OCI-LY3 (cell line): ENCODE results near the gene CNGB1.

Experiments used
- H2AFZ ChIP-seq: fragments of 200-600, 300-600 bp; shearing (Covaris generic); 2 replicates; pipeline ENCODE4 v1.6.0; 2014; ENCODE audit warnings: antibody characterized with exemption, low read depth, low read length
- H3K27ac ChIP-seq: fragments of 200-600, 300-600 bp; sonication (generic); 2 replicates; pipeline ENCODE4 v1.5.1; 2014; ENCODE audit warnings: mild to moderate bottlenecking, low read length, moderate library complexity, mixed read lengths
- H3K27me3 ChIP-seq: fragments of 200-600, 300-600 bp; sonication (generic); 2 replicates; pipeline ENCODE4 v1.6.1; 2014; ENCODE audit warnings: low read depth, low read length, mixed read lengths
- H3K36me3 ChIP-seq: fragments of 200-600, 300-600 bp; sonication (generic); replicated peaks from 2 replicates; pipeline ENCODE3; 2014; ENCODE audit warnings: low read depth, low read length, mixed read lengths
- H3K4me1 ChIP-seq: fragments of 300-600, 200-600 bp; sonication (generic); 2 replicates; pipeline ENCODE4 v1.6.1; 2014; ENCODE audit warnings: low read length, mixed read lengths
- H3K4me2 ChIP-seq: fragments of 200-600, 300-600 bp; sonication (generic); 2 replicates; pipeline ENCODE4 v1.6.1; 2014; ENCODE audit warnings: low read length, mixed read lengths
- H3K4me3 ChIP-seq: fragments of 300-600, 200-600 bp; sonication (generic); 2 replicates; pipeline ENCODE4 v1.5.1; 2014; ENCODE audit warnings: antibody characterized with exemption, mild to moderate bottlenecking, low read length, moderate library complexity
- H3K79me2 ChIP-seq: fragments of 300-600, 200-600 bp; shearing (Covaris generic); 2 replicates; pipeline ENCODE4 v1.6.1; 2014; ENCODE audit warnings: mild to moderate bottlenecking, low read length, mixed read lengths
- H3K9ac ChIP-seq: fragments of 300-600, 200-600 bp; shearing (Covaris generic); 2 replicates; pipeline ENCODE4 v1.6.0; 2014; ENCODE audit warnings: mild to moderate bottlenecking, low read length, moderate library complexity
- H3K9me3 ChIP-seq: fragments of 200-600, 300-600 bp; shearing (Covaris generic); 2 replicates; pipeline ENCODE4 v1.6.1; 2014; ENCODE audit warnings: low read length, mixed read lengths; ENCODE audit not compliant: insufficient read depth
- H4K20me1 ChIP-seq: fragments of 200-600, 300-600 bp; sonication (generic); 2 replicates; pipeline ENCODE4 v1.6.1; 2016; ENCODE audit warnings: low read length, mixed read lengths; ENCODE audit not compliant: insufficient read depth
- EZH2phosphoT487 ChIP-seq: fragments of 200-600 bp; shearing (Covaris generic); IDR thresholded peaks from 2 replicates; pipeline ENCODE4 v1.6.1; 2018; ENCODE audit warnings: antibody characterized with exemption, mixed run types, low read depth
- TF ChIP-seq, protein P1 (sequence below): fragments of 200-600, 300-600 bp; sonication (generic); IDR thresholded peaks from 2 replicates; pipeline ENCODE4 v1.5.1; 2014; ENCODE audit warnings: antibody characterized with exemption, low read length, low read depth

Gene CNGB1

DNA sequence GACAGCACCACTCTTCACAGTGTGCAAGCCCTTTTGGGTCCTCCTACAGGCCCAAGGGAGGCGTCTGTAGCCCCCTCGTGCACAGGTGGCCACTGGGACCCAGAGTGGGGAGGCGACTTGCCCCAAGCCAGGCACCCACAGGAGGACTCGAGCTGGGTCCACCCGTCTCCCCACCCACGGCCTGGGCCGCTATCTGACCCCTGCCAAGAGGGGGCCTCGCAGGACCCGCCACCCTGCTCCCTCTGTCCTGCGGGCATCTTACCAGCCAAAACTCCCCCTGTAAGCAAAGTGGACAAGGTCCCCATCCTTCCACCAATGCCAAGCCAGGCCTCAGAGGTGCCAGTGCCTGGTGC, 31.1 kb downstream of the CNGB1 start:
- Histone ChIP-seq H3K4me2 (no peak overlapping the region), H3K4me1 (no peaks in the 10 kb centered on the region), H3K27me3 (peaks cover 14% of the 10 kb centered on the region), H4K20me1 (no peaks in the 10 kb centered on the region), H2AFZ (no peak overlapping the region), H3K9me3 (no peaks in the 10 kb centered on the region), H3K27ac (no peak overlapping the region), H3K9ac (no peak overlapping the region), H3K79me2 (no peaks in the 10 kb centered on the region), H3K4me3 (no peak overlapping the region), H3K36me3 (no peaks in the 10 kb centered on the region)
- TF ChIP-seq EZH2phosphoT487 = no peak
- TF ChIP-seq, protein P1, sequence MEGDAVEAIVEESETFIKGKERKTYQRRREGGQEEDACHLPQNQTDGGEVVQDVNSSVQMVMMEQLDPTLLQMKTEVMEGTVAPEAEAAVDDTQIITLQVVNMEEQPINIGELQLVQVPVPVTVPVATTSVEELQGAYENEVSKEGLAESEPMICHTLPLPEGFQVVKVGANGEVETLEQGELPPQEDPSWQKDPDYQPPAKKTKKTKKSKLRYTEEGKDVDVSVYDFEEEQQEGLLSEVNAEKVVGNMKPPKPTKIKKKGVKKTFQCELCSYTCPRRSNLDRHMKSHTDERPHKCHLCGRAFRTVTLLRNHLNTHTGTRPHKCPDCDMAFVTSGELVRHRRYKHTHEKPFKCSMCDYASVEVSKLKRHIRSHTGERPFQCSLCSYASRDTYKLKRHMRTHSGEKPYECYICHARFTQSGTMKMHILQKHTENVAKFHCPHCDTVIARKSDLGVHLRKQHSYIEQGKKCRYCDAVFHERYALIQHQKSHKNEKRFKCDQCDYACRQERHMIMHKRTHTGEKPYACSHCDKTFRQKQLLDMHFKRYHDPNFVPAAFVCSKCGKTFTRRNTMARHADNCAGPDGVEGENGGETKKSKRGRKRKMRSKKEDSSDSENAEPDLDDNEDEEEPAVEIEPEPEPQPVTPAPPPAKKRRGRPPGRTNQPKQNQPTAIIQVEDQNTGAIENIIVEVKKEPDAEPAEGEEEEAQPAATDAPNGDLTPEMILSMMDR = no peak

DNA sequence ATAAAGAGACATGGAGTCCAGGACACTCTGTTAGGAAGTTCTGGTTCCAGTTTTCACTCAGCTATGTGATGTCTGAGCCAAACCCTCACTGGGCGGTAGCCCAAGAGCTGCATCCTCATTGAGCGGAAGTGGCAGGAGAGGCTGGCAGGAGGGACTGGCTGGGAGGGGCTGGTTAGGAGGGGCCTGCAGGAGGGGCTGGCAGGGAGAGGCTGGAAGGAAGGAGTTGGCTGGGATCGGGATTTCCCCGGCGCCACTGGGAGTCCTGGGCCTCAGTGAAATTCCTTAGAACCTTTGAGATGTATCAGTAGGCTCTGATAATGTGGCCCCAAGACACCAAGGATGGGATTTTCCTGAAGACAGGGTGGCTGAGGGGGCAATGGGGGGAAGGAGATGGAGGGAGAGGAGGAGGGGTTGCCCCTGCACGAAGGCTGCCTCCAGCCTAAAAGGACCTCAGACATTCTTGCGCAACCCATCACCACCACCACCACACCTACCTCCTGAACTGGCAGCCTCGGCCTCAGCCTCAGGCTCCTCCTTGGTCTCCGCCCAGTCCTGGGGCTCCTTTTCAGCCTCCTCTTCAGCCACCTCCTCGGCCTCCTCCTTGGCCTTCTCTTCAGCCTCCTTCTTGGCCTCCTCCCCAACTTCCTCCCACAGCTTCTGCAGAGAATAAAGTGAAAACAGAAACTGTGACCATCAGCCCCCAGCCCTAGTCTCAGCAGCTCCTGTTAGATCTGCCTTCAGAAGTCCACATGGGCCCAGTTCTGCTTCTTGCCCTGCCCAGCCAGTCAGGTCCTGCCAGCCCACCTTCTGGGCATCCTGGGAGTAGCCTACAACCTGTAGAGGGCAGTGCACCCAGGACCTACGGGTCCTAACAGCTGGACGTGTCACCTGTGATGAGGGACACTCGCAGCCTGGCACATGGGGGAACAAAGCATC, 31.7 kb downstream of the CNGB1 start:
- Histone ChIP-seq H3K27me3 (peaks cover 12% of the 10 kb centered on the region), H3K4me2 (no peak overlapping the region), H2AFZ (no peak overlapping the region), H3K36me3 (no peaks in the 10 kb centered on the region), H3K9ac (no peak overlapping the region), H3K27ac (no peak overlapping the region), H3K4me3 (no peak overlapping the region), H3K9me3 (no peaks in the 10 kb centered on the region), H3K4me1 (no peaks in the 10 kb centered on the region), H4K20me1 (no peaks in the 10 kb centered on the region), H3K79me2 (no peaks in the 10 kb centered on the region)
- TF ChIP-seq, protein P1 = peak; percentile 36; the same call in 1 of the 2 replicates
- no peak for TF ChIP-seq EZH2phosphoT487

DNA sequence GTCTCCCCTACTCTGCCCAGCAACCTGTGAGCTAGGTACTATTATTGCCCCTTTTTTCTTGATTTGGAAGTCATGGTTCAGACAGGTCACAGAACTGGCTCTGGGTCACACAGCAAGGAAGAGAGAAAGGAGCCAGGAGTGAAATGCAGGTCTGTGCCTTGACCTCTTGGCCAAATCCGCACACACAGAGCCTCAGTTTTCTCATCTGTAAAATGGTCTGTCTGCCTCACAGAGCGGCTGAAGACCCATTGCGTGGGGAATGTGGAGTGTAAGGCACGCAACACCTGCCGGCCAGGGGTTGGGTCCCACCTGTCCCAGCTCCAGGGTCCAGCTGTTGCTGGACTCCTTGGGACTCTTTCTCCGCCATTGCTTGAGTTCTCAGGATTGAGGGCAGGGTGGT, 32.4 kb downstream of the CNGB1 start:
- H3K9ac ChIP-seq = no peak overlapping the region
- H3K27ac ChIP-seq = no peak overlapping the region
- H3K9me3 ChIP-seq = no peaks in the 10 kb centered on the region
- no peak for TF ChIP-seq EZH2phosphoT487
- TF ChIP-seq, protein P1 = no peak
- no peak overlapping the region for H3K4me3 ChIP-seq
- H3K36me3 ChIP-seq = no peaks in the 10 kb centered on the region
- H3K27me3 ChIP-seq = peaks cover 9% of the 10 kb centered on the region
- no peaks in the 10 kb centered on the region for H3K4me1 ChIP-seq
- no peaks in the 10 kb centered on the region for H4K20me1 ChIP-seq
- H3K4me2 ChIP-seq = no peak overlapping the region
- no peaks in the 10 kb centered on the region for H3K79me2 ChIP-seq
- H2AFZ ChIP-seq = no peak overlapping the region

DNA sequence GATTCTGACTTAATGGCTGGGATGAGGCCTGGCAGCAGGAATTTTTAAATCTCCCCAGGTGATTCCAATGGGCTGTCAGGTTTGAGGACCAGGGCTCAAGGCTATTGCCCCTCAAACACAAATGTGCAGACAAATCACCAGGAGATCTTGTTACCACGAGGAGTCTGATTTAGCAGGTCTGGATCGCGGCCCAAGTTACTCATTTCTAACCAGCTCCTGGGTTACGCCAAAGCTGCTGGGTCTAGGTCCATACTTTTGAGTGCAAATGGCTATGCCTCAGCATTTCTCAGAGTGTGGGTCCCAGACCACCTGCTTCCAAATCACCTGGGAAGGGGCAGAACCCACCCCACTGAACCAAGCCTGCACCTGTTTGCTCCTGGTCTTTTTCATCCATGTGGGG, 33.1 kb downstream of the CNGB1 start:
- TF ChIP-seq, protein P1 = no peak
- TF ChIP-seq EZH2phosphoT487 = no peak
- no peaks in the 10 kb centered on the region for H3K9me3 ChIP-seq
- no peak overlapping the region for H3K4me2 ChIP-seq
- H3K4me1 ChIP-seq = no peaks in the 10 kb centered on the region
- no peaks in the 10 kb centered on the region for H3K36me3 ChIP-seq
- no peak overlapping the region for H3K27ac ChIP-seq
- H3K27me3 ChIP-seq = peaks cover 9% of the 10 kb centered on the region
- H3K4me3 ChIP-seq = no peak overlapping the region
- H4K20me1 ChIP-seq = no peaks in the 10 kb centered on the region
- no peaks in the 10 kb centered on the region for H3K79me2 ChIP-seq
- no peak overlapping the region for H2AFZ ChIP-seq
- no peak overlapping the region for H3K9ac ChIP-seq
